Activated T-helper 2 cell treated with anti-CD3 and anti-CD28 coated beads, Interferon-gamma antibody, Interleukin-2, Interleukin-4, amounts not matched to agents 10 μg/mL and 5 μg/mL and 100 μg/mL, durations not matched to agents 14 hours and 24 hours and 36 hours (primary cell): ENCODE measurements around the gene LRP11. TPM values are rescaled to one million over a fixed set of nuclear protein-coding genes. Genes with fewer than 3 reads are reported as not detected.
"Not testable (repeated sequence)": the region's sequence is repeated elsewhere in the genome, so short reads cannot be mapped to it uniquely, and the experiment has no call there.

ENCODE experiments used
- DNase-seq: peaks from one replicate; pipeline ENCODE4 v3.0.0; 2021; ENCODE audit warnings: low spot score
- H3K27ac Mint-ChIP-seq: one replicate; pipeline ENCODE4 v1.8.0; 2021; ENCODE audit warnings: mixed read lengths
- H3K27me3 Mint-ChIP-seq: one replicate; pipeline ENCODE4 v1.8.0; 2021; ENCODE audit warnings: low read depth, mixed read lengths
- H3K36me3 Mint-ChIP-seq: one replicate; pipeline ENCODE4 v1.8.0; 2021; ENCODE audit warnings: low read depth, mixed read lengths
- H3K4me1 Mint-ChIP-seq: one replicate; pipeline ENCODE4 v1.8.0; 2021; ENCODE audit warnings: low read depth, mixed read lengths
- H3K4me3 Mint-ChIP-seq: one replicate; pipeline ENCODE4 v1.8.0; 2021; ENCODE audit warnings: low read depth, mild to moderate bottlenecking, moderate library complexity, mixed read lengths
- H3K9me3 Mint-ChIP-seq: one replicate; pipeline ENCODE4 v1.8.0; 2021; ENCODE audit warnings: mixed read lengths
- intact Hi-C: fragments of 100-400 bp; cut with micrococcal nuclease; formaldehyde crosslinking; loops from one replicate; pipeline ENCODE4 v1.15.1; 2023
- total RNA-seq: library from RNA; stranded (reverse); gene quantifications from 2 replicates; pipeline ENCODE4 v1.2.3, GENCODE V29; 2022

LRP11 gene
- total RNA-seq, 1 donor from 2014 or later: 4.3 TPM

DNA sequence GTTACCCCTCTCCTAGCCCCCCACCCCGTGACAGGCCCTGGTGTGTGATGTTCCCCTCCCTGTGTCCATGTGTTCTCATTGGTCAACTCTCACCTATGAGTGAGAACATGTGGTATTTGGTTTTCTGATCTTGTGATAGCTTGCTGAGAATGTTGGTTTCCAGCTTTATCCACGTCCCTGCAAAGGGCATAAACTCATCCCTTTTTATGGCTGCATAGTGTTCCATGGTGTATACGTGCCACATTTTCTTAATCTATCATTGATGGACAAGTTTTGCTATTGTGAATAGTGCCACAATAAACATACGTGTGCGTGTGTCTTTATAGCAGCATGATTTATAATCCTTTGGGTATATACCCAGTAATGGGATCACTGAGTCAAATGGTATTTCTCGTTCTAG lies 27.7 kb upstream of the LRP11 start:
- H3K9me3 Mint-ChIP-seq, DNase-seq, H3K36me3 Mint-ChIP-seq, H3K4me3 Mint-ChIP-seq, intact Hi-C loops, H3K27ac Mint-ChIP-seq: not testable (repeated sequence)
- Mint-ChIP-seq H3K27me3 (peaks cover 22% of the 10 kb centered on the region), H3K4me1 (peaks cover 41% of the 10 kb centered on the region)

DNA sequence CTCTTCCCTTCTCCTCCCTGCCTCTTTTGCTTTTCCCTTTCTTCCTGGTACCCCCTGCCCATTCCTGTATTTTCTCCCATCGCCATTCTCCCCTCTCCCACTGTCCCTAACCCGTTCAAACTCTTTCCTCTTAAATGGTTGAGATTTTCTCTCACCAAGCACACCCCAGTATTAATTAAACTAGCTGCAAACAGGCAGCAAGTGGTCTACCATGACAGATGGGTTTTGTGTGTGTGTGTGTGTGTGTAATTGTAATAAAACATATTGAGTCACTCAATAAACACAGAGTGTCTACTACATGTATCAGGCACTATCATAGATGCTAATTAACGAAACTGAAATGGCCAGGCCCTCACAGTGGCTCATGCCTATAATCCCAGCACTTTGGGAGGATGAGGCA lies 27.1 kb upstream of the LRP11 start:
- H3K27me3 Mint-ChIP-seq: peaks cover 22% of the 10 kb centered on the region
- H3K4me1 Mint-ChIP-seq: peaks cover 37% of the 10 kb centered on the region
- H3K36me3 Mint-ChIP-seq: no peaks in the 10 kb centered on the region
- no peak overlapping the region for H3K4me3 Mint-ChIP-seq
- intact Hi-C loops: no loop called here
- no peaks in the 10 kb centered on the region for H3K9me3 Mint-ChIP-seq
- DNase-seq: no peak
- no peak overlapping the region for H3K27ac Mint-ChIP-seq

- H3K4me1 Mint-ChIP-seq: peaks cover 30% of the 10 kb centered on the region
- no peak for DNase-seq
- intact Hi-C loops: no loop called here
- H3K36me3 Mint-ChIP-seq: no peaks in the 10 kb centered on the region
- no peaks in the 10 kb centered on the region for H3K9me3 Mint-ChIP-seq
- H3K27ac Mint-ChIP-seq: no peak overlapping the region
- no peak overlapping the region for H3K4me3 Mint-ChIP-seq
- H3K27me3 Mint-ChIP-seq: peaks cover 22% of the 10 kb centered on the region
Observed at GRCh38 chr6:149890629-149891045, 26.5 kb upstream of the LRP11 start.

GRCh38 chr6:149889326-149889725 lies 25.2 kb upstream of the LRP11 start:
- Mint-ChIP-seq H3K27me3 (peaks cover 25% of the 10 kb centered on the region), H3K4me3 (no peak overlapping the region), H3K36me3 (no peaks in the 10 kb centered on the region), H3K9me3 (no peaks in the 10 kb centered on the region), H3K4me1 (peaks cover 26% of the 10 kb centered on the region), H3K27ac (no peak overlapping the region)
- intact Hi-C loops: no loop called here
- no peak for DNase-seq

DNA sequence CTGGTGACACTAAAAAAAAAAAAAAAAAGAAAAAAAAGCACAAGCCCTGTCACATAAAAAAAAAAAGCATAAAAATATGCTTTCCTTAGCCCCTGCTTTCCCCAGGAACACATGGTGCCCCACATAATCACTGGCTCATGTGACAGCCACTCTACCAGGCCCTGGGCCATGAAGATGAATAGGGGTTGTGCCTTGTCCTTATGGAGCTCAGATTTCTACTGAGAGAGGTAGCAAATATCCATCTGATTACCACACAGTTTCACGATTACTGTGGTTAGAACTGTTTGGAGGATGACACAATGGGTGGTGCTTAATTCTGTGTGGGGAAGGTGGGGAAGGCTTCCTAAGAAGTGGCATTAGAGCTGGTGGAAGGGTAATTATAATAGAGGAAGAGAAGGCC lies 24.5 kb upstream of the LRP11 start:
- no peaks in the 10 kb centered on the region for H3K36me3 Mint-ChIP-seq
- H3K9me3 Mint-ChIP-seq: no peaks in the 10 kb centered on the region
- H3K27ac Mint-ChIP-seq: no peak overlapping the region
- peaks cover 26% of the 10 kb centered on the region for H3K4me1 Mint-ChIP-seq
- no peak overlapping the region for H3K4me3 Mint-ChIP-seq
- intact Hi-C loops: no loop called here
- no peak for DNase-seq
- peaks cover 24% of the 10 kb centered on the region for H3K27me3 Mint-ChIP-seq

DNA sequence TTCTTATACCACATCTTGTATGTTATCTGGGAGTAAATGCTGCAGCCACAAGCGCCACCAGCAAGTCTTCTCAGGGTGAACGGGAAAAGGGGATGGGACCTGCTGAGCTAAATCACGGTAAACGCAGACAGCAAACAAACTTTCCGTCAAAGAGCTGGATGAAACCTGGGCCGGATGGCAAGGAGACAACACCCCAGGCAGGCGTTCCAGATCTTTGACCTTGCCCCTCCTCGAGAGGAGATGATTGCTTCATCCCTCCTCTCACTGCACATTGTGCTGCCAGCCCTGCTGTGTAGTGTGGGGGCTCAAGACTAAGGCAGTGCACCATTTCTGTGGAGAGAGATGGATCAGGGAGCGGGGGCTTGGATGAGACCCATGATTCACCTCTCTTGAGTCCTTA lies 23.9 kb upstream of the LRP11 start:
- intact Hi-C loops: no loop called here
- Mint-ChIP-seq H3K4me1 (peaks cover 20% of the 10 kb centered on the region), H3K9me3 (no peaks in the 10 kb centered on the region), H3K36me3 (no peaks in the 10 kb centered on the region), H3K27ac (no peak overlapping the region), H3K27me3 (peaks cover 18% of the 10 kb centered on the region), H3K4me3 (no peak overlapping the region)
- DNase-seq: no peak

- Mint-ChIP-seq H3K9me3 (no peaks in the 10 kb centered on the region), H3K27me3 (peaks cover 16% of the 10 kb centered on the region)
- intact Hi-C loops: no loop called here
Observed at GRCh38 chr6:149887343-149887742, 23.2 kb upstream of the LRP11 start.

GRCh38 chr6:149885888-149886287 lies 21.7 kb upstream of the LRP11 start:
- Mint-ChIP-seq H3K36me3 (no peaks in the 10 kb centered on the region), H3K9me3 (no peaks in the 10 kb centered on the region), H3K4me3 (no peak overlapping the region), H3K4me1 (peaks cover 9% of the 10 kb centered on the region), H3K27ac (no peak overlapping the region), H3K27me3 (peaks cover 19% of the 10 kb centered on the region)
- intact Hi-C loops: no loop called here
- no peak for DNase-seq

More at GRCh38 chr6:149887343-149887742, 23.2 kb upstream of the LRP11 start:
- DNase-seq: no peak
- H3K36me3 Mint-ChIP-seq: no peaks in the 10 kb centered on the region
- H3K27ac Mint-ChIP-seq: no peak overlapping the region
- peaks cover 14% of the 10 kb centered on the region for H3K4me1 Mint-ChIP-seq
- H3K4me3 Mint-ChIP-seq: no peak overlapping the region

DNA sequence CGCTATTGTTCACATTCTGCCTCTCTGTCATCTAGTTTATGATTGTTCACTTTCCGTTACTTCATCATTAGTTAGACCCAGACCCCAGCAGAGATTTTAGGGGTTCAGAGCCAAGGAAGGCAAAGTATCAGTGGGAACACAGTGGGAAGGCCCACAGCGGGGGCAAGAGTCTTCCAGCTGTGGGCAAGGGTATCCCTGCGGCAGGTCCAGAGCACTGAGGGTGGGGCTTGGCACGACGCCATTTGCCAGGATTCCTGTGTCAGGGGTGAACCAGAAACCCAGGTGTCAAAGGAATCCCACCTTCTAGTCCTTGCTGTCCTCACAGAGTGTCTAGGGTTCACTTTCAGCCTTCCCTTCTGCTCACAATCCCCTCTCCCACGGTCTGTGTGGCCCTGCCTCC lies 20.5 kb upstream of the LRP11 start:
- Mint-ChIP-seq H3K4me3 (no peak overlapping the region), H3K36me3 (no peaks in the 10 kb centered on the region), H3K4me1 (peaks cover 7% of the 10 kb centered on the region), H3K27ac (no peak overlapping the region), H3K27me3 (peaks cover 24% of the 10 kb centered on the region), H3K9me3 (no peaks in the 10 kb centered on the region)
- intact Hi-C loops: no loop called here
- no peak for DNase-seq

DNA sequence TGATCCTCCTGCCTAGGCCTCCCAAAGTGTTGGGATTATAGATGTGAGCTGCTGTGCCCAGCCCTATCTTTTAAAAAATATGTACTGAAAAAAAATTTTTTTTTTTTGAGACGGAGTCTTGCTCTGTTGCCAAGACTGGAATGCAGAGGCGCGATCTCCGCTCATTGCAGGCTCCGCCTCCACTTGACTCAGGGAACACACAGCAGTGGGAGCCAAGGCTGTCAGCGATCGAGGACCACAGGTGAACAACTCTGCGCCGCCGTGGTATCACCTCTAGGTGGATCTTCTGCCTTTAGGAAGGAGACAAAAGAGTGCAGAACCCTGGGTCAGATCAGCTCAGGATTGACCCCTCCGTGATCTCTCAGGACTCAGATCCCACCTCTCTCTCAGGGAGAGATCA lies 20.1 kb upstream of the LRP11 start:
- Mint-ChIP-seq H3K27me3 (peaks cover 25% of the 10 kb centered on the region), H3K4me1 (peaks cover 4% of the 10 kb centered on the region), H3K36me3 (no peaks in the 10 kb centered on the region), H3K4me3 (no peak overlapping the region), H3K27ac (no peak overlapping the region), H3K9me3 (no peaks in the 10 kb centered on the region)
- intact Hi-C loops: no loop called here
- DNase-seq: no peak

DNA sequence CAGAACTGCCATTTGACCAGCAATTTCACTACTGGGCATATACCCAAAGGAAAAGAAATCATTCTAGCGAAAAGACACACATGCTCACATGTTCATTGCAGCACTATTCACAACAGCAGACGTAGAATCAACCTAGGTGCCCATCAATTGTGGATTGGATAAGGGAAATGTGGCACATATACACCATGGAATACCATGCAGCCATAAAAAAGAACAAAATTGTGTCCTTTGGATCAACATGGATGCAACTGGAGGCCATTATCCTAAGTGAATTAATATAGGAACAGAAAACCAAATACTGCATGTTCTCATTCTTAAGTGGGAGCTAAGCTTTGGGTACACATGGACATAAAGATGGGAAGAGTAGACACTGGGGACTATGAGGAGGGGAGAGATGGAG lies 17.7 kb upstream of the LRP11 start:
- intact Hi-C loops: no loop called here
- peaks cover 36% of the 10 kb centered on the region for H3K27me3 Mint-ChIP-seq
- H3K4me3 Mint-ChIP-seq: no peak overlapping the region

GRCh38 chr6:149881066-149881766 lies 17.1 kb upstream of the LRP11 start:
- Mint-ChIP-seq H3K27ac (no peak overlapping the region), H3K4me1 (no peaks in the 10 kb centered on the region), H3K27me3 (peaks cover 36% of the 10 kb centered on the region)

More for the DNA sequence above, 17.7 kb upstream of the LRP11 start:
- H3K36me3 Mint-ChIP-seq: no peaks in the 10 kb centered on the region
- H3K9me3 Mint-ChIP-seq: no peaks in the 10 kb centered on the region
- no peaks in the 10 kb centered on the region for H3K4me1 Mint-ChIP-seq
- no peak for DNase-seq
- H3K27ac Mint-ChIP-seq: no peak overlapping the region

GRCh38 chr6:149877659-149878058 lies 13.5 kb upstream of the LRP11 start:
- Mint-ChIP-seq H3K9me3 (no peaks in the 10 kb centered on the region), H3K4me3 (no peak overlapping the region), H3K27ac (no peak overlapping the region), H3K27me3 (peaks cover 41% of the 10 kb centered on the region), H3K4me1 (no peaks in the 10 kb centered on the region), H3K36me3 (no peaks in the 10 kb centered on the region)
- DNase-seq: no peak
- intact Hi-C loops: no loop called here

More at GRCh38 chr6:149881066-149881766, 17.1 kb upstream of the LRP11 start:
- no peaks in the 10 kb centered on the region for H3K9me3 Mint-ChIP-seq
- intact Hi-C loops: no loop called here
- no peaks in the 10 kb centered on the region for H3K36me3 Mint-ChIP-seq
- no peak overlapping the region for H3K4me3 Mint-ChIP-seq
- no peak for DNase-seq
